IMR-90 (cell line): ENCODE measurements around the gene TMEM131. TPM values are rescaled to one million over a fixed set of nuclear protein-coding genes. Genes with fewer than 3 reads are reported as not detected.

Experiments used
- BHLHE40 ChIP-seq: fragments of 150-350 bp; IDR thresholded peaks from 2 replicates; pipeline ENCODE4 v1.6.1; 2016; ENCODE audit warnings: mild to moderate bottlenecking, low read depth, low read length
- CEBPB ChIP-seq: IDR thresholded peaks from 2 replicates; pipeline ENCODE4 v1.6.1; 2012; ENCODE audit warnings: low read depth, low read length, improper control_type of control experiment
- CHD1 ChIP-seq: IDR thresholded peaks from 2 replicates; pipeline ENCODE4 v1.6.1; 2012; ENCODE audit warnings: low read depth, low read length, improper control_type of control experiment
- MAFK ChIP-seq: IDR thresholded peaks from 2 replicates; pipeline ENCODE4 v1.6.1; 2012; ENCODE audit warnings: low read depth, low read length, improper control_type of control experiment
- MXI1 ChIP-seq: IDR thresholded peaks from 2 replicates; pipeline ENCODE4 v1.6.1; 2012; ENCODE audit warnings: low read depth, mild to moderate bottlenecking, low read length, moderate library complexity, borderline replicate concordance
- RAD21 ChIP-seq: IDR thresholded peaks from 2 replicates; pipeline ENCODE4 v1.6.1; 2012; ENCODE audit warnings: low read length, improper control_type of control experiment
- RCOR1 ChIP-seq: IDR thresholded peaks from 2 replicates; pipeline ENCODE4 v1.6.1; 2012; ENCODE audit warnings: mild to moderate bottlenecking, low read length, improper control_type of control experiment; ENCODE audit not compliant: insufficient replicate concordance
- SMC3 ChIP-seq: fragments of 150-350 bp; IDR thresholded peaks from 2 replicates; pipeline ENCODE4 v1.6.1; 2016; ENCODE audit warnings: low read depth, mild to moderate bottlenecking, antibody characterized with exemption, low read length, moderate library complexity
- polyA plus RNA-seq, 3 experiments: library from polyadenylated mRNA; depleted of rRNA; stranded (reverse); fragments of >200 nt; gene quantifications; 2 replicates each; pipeline ENCODE4 v1.2.3, GENCODE V29; 2012; ENCODE audit warnings: low replicate concordance in 1 of 3
- total RNA-seq: library from RNA; depleted of rRNA; stranded (reverse); fragments of >200 nt; gene quantifications from 2 replicates; pipeline ENCODE4 v1.2.3, GENCODE V29; 2012

TMEM131 gene
- total and polyA plus RNA-seq, 2 of the 4 experiments (the other 2 are of a cell fraction) = 13.3 to 14.0 TPM

DNA sequence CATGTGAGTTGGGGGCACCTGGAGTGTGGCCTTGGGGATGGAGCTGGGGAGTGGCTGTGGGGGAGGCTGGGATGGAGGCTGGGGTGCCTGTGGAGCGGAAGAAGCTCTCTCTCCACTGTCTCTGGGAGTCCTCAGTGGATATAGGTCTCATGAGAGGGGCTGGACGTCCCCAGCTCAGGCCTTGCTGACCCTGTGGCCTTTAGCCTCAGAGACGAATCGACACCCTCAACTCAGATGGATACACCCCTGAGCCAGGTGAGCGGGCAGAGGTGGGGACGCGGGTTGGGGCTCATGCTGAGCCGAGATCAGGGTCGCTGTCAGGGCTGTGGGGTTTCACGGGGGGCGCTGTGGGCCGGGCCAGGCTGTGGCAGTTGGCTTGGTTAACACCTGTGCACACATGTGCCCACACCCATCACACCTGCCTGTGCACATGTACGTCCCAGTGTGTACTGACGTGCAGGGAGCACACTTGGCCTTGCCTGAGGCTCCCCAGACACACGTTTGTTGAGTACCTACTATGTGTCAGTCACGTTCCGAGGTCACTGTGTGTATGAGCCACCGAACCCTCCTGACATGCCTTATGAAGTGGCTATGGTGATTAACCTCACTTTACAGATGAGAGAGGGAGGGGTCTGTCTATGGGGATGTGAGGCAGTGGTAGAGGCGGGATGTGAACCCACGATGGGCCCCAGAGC is 262.3 kb downstream of the TMEM131 start (continued):
- TF ChIP-seq CHD1 (no peak), CEBPB (no peak), MAFK (no peak), RAD21 (no peak), SMC3 (no peak), BHLHE40 (no peak), MXI1 (no peak), RCOR1 (no peak)
